Parathyroid adenoma (tissue), 2 donors: ENCODE data around the gene ALDH16A1.

Experiments
- H2AFZ ChIP-seq: fragments of 300-600 bp; sonication (generic); one replicate; pipeline ENCODE4 v1.7.0; 2017; ENCODE audit warnings: antibody characterized with exemption, mild to moderate bottlenecking
- H3K27ac ChIP-seq: fragments of 300-600 bp; sonication (generic); one replicate; pipeline ENCODE4 v1.7.0; 2017
- H3K27me3 ChIP-seq: fragments of 300-600 bp; sonication (generic); one replicate; pipeline ENCODE4 v1.7.0; 2017; ENCODE audit warnings: low read length; ENCODE audit not compliant: control insufficient read depth, insufficient read depth
- H3K36me3 ChIP-seq: fragments of 300-600 bp; sonication (generic); one replicate; pipeline ENCODE4 v1.7.0; 2017; ENCODE audit warnings: low read length; ENCODE audit not compliant: control insufficient read depth, insufficient read depth
- H3K4me1 ChIP-seq: fragments of 300-600 bp; sonication (generic); one replicate; pipeline ENCODE4 v1.7.0; 2017; ENCODE audit warnings: control low read depth
- H3K4me2 ChIP-seq: fragments of 300-600 bp; sonication (generic); one replicate; pipeline ENCODE4 v1.7.0; 2017; ENCODE audit warnings: low read length
- H3K4me3 ChIP-seq: fragments of 300-600 bp; sonication (generic); one replicate; pipeline ENCODE4 v1.7.0; 2017; ENCODE audit warnings: low read depth, low read length
- H3K79me2 ChIP-seq: fragments of 300-600 bp; sonication (generic); one replicate; pipeline ENCODE4 v1.7.0; 2017; ENCODE audit warnings: control low read depth
- H3K9ac ChIP-seq: fragments of 300-600 bp; sonication (generic); one replicate; pipeline ENCODE4 v1.7.0; 2017; ENCODE audit warnings: mild to moderate bottlenecking
- H3K9me3 ChIP-seq: fragments of 300-600 bp; sonication (generic); one replicate; pipeline ENCODE4 v1.7.0; 2017; ENCODE audit warnings: low read length; ENCODE audit not compliant: control insufficient read depth
- CTCF ChIP-seq: fragments of 300-600 bp; sonication (generic); IDR thresholded peaks from one replicate; pipeline ENCODE4 v1.7.0; 2017; ENCODE audit warnings: antibody characterized with exemption, mild to moderate bottlenecking
- donor health status: primary hyperparathyroidism.

The ALDH16A1 gene

GRCh38 chr19:49414256-49414655 is 38.8 kb upstream of the ALDH16A1 start:
- Histone ChIP-seq H3K79me2 (no peaks in the 10 kb centered on the region), H3K4me1 (no peaks in the 10 kb centered on the region), H3K27me3 (no peaks in the 10 kb centered on the region)

GRCh38 chr19:49415102-49415809 is 37.8 kb upstream of the ALDH16A1 start:
- no peaks in the 10 kb centered on the region for H3K4me1 ChIP-seq
- no peak overlapping the region for H3K4me2 ChIP-seq
- H2AFZ ChIP-seq = no peak overlapping the region
- TF ChIP-seq CTCF = no peak
- H3K27me3 ChIP-seq = no peaks in the 10 kb centered on the region
- no peaks in the 10 kb centered on the region for H3K9me3 ChIP-seq
- no peak overlapping the region for H3K4me3 ChIP-seq
- no peaks in the 10 kb centered on the region for H3K79me2 ChIP-seq
- H3K27ac ChIP-seq = no peak overlapping the region
- H3K36me3 ChIP-seq = no peaks in the 10 kb centered on the region
- H3K9ac ChIP-seq = no peak overlapping the region

More at GRCh38 chr19:49414256-49414655, 38.8 kb upstream of the ALDH16A1 start:
- TF ChIP-seq CTCF = no peak
- Histone ChIP-seq H2AFZ (no peak overlapping the region), H3K27ac (no peak overlapping the region), H3K36me3 (no peaks in the 10 kb centered on the region), H3K9me3 (no peaks in the 10 kb centered on the region), H3K4me2 (no peak overlapping the region), H3K4me3 (no peak overlapping the region), H3K9ac (no peak overlapping the region)

- H3K79me2 ChIP-seq = no peaks in the 10 kb centered on the region
- H3K4me1 ChIP-seq = no peaks in the 10 kb centered on the region
- no peak overlapping the region for H2AFZ ChIP-seq
- H3K4me2 ChIP-seq = no peak overlapping the region
- no peaks in the 10 kb centered on the region for H3K9me3 ChIP-seq
- H3K4me3 ChIP-seq = no peak overlapping the region
- no peaks in the 10 kb centered on the region for H3K27me3 ChIP-seq
- H3K36me3 ChIP-seq = no peaks in the 10 kb centered on the region
- H3K27ac ChIP-seq = no peak overlapping the region
- H3K9ac ChIP-seq = no peak overlapping the region
- no peak for TF ChIP-seq CTCF
These were observed 37.2 kb upstream of the ALDH16A1 start for GRCh38 chr19:49415810-49416200.

GRCh38 chr19:49417088-49417487 is 35.9 kb upstream of the ALDH16A1 start:
- TF ChIP-seq CTCF = no peak
- no peaks in the 10 kb centered on the region for H3K27me3 ChIP-seq

GRCh38 chr19:49418511-49418910 is 34.5 kb upstream of the ALDH16A1 start:
- Histone ChIP-seq H3K4me2 (no peak overlapping the region), H3K27me3 (peaks cover 13% of the 10 kb centered on the region), H3K4me1 (no peaks in the 10 kb centered on the region), H3K4me3 (no peak overlapping the region), H3K9ac (no peak overlapping the region), H3K79me2 (no peaks in the 10 kb centered on the region), H3K36me3 (no peaks in the 10 kb centered on the region), H2AFZ (no peak overlapping the region), H3K27ac (no peak overlapping the region), H3K9me3 (no peaks in the 10 kb centered on the region)
- no peak for TF ChIP-seq CTCF

More at GRCh38 chr19:49417088-49417487, 35.9 kb upstream of the ALDH16A1 start:
- Histone ChIP-seq H3K27ac (no peak overlapping the region), H3K4me1 (no peaks in the 10 kb centered on the region), H3K9me3 (no peaks in the 10 kb centered on the region), H2AFZ (no peak overlapping the region), H3K4me2 (no peak overlapping the region), H3K79me2 (no peaks in the 10 kb centered on the region), H3K4me3 (no peak overlapping the region), H3K36me3 (no peaks in the 10 kb centered on the region), H3K9ac (no peak overlapping the region)
